Hepatic stellate cell (primary cell): ENCODE data around the gene TMEM242.
"Not testable (repeated sequence)": the region's sequence is repeated elsewhere in the genome, so short reads cannot be mapped to it uniquely, and the experiment has no call there.

ENCODE experiments used
- DNase-seq: peaks from one replicate; pipeline ENCODE4 v3.0.0; 2011; ENCODE audit warnings: low spot score

TMEM242 gene

GRCh38 chr6:157323255-157323965 lies at the start of gene TMEM242:
Gene TMEM242 (minus strand): TSS chr6:157323519. CDS start chr6:157323499, 20 bp downstream.
- DNase-seq = peak; percentile 81

GRCh38 chr6:157372501-157373280 lies 49.4 kb upstream of the TMEM242 start:
- DNase-seq = no peak

- DNase-seq = no peak
Observed at GRCh38 chr6:157370755-157371154, 47.4 kb upstream of the TMEM242 start.

GRCh38 chr6:157368359-157369049 lies 45.2 kb upstream of the TMEM242 start:
- DNase-seq = no peak

GRCh38 chr6:157366648-157367047 lies 43.3 kb upstream of the TMEM242 start:
- DNase-seq = no peak

- no peak for DNase-seq
Observed at GRCh38 chr6:157364705-157365104, 41.4 kb upstream of the TMEM242 start.

- DNase-seq = no peak
Observed at GRCh38 chr6:157361886-157362285, 38.6 kb upstream of the TMEM242 start.

GRCh38 chr6:157358287-157358686 lies 35.0 kb upstream of the TMEM242 start:
- no peak for DNase-seq

GRCh38 chr6:157346373-157346772 lies 23.1 kb upstream of the TMEM242 start:
- DNase-seq = no peak

- no peak for DNase-seq
Observed at GRCh38 chr6:157343732-157344131, 20.4 kb upstream of the TMEM242 start.

GRCh38 chr6:157339432-157339831 lies 16.1 kb upstream of the TMEM242 start:
- no peak for DNase-seq

- DNase-seq = no peak
Observed at GRCh38 chr6:157337751-157338150, 14.4 kb upstream of the TMEM242 start.

- DNase-seq = not testable (repeated sequence)
Observed at GRCh38 chr6:157337276-157337675, 14.0 kb upstream of the TMEM242 start.

- no peak for DNase-seq
Observed at GRCh38 chr6:157335829-157336228, 12.5 kb upstream of the TMEM242 start.

GRCh38 chr6:157333956-157334355 lies 10.6 kb upstream of the TMEM242 start:
- no peak for DNase-seq

- no peak for DNase-seq
Observed at GRCh38 chr6:157333537-157333936, 10.2 kb upstream of the TMEM242 start.

- no peak for DNase-seq
Observed at GRCh38 chr6:157332813-157333212, 9.5 kb upstream of the TMEM242 start.

GRCh38 chr6:157330831-157331230 lies 7.5 kb upstream of the TMEM242 start:
- no peak for DNase-seq

- no peak for DNase-seq
Observed at GRCh38 chr6:157329829-157330228, 6.5 kb upstream of the TMEM242 start.

GRCh38 chr6:157328108-157328692 lies 4.9 kb upstream of the TMEM242 start:
- no peak for DNase-seq

GRCh38 chr6:157326979-157327378 lies 3.7 kb upstream of the TMEM242 start:
- DNase-seq = no peak

GRCh38 chr6:157325069-157325805 lies 1.9 kb upstream of the TMEM242 start:
- no peak for DNase-seq
